NCI-H524 (cell line): Measurements from ENCODE around the gene BCL7C.
"Not testable (repeated sequence)": the region's sequence is repeated elsewhere in the genome, so short reads cannot be mapped to it uniquely, and the experiment has no call there.

Source experiments
- DNase-seq, 2 experiments: peaks; one replicate each; lab custom pipeline; 2025; lab: John Stamatoyannopoulos, UW

BCL7C gene

DNA sequence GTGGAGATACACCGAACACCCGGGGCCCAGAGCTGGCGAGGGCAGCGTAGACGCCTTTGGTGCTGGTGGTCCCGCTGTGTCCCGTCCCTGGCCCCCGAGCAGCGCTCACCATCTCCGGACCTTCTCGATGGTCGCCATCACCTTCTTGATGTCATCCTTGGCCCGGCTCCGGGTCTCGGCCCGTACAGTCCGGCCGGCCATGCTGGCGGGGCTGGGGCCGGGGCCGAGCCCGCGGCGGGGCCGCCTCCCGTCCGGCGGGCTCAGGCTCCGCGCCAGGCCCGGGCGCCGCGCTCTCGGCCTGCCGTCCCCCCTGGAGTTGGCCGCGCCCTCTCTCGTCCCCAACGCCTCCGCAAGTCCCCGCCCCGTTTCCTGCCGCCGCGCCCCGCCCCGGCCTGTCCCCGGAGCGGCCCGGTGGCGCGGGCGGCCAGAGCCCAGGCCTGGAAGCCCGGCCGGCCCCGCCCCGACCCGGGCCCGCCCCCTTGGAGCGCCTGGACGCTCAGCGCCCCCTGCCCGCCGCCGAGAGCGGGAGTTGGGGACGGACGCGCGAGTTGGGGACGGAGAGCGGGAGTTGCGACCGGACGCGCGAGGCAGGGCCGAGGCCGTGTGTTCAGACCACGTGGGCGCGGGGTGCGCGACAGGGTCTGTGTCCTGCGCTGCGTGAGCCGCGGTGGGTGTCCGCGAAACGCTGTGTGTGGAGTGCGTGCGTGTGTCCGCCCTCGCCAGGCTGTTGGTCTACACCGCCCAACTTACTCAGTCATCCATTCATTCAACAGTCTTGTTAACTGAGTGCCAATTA, at the start of gene BCL7C:
TSS of gene BCL7C (minus strand) at position 334 of the 796 bp plus-strand sequence. CDS start at position 201, 133 bp downstream.
- peak; percentile 83 to 87 for DNase-seq

DNA sequence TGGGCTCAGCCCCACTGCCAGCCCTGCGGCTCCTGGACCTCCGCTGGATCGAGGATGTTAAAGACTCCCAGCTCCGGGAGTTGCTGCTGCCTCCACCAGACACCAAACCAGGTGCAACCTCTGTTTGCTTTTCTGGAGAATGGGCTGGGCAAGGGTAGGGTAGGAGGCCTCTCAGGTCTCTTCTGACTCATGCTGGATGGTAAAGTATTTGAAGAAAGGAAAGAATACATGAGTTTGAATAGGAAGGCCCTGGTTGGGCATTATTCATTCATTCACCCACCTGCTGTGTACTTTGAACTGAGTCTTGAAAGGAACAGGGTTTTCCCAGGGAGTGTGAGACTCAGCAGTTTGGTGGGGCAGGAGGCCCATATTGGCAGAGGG, 48.5 kb upstream of the BCL7C start:
- no peak for DNase-seq

DNA sequence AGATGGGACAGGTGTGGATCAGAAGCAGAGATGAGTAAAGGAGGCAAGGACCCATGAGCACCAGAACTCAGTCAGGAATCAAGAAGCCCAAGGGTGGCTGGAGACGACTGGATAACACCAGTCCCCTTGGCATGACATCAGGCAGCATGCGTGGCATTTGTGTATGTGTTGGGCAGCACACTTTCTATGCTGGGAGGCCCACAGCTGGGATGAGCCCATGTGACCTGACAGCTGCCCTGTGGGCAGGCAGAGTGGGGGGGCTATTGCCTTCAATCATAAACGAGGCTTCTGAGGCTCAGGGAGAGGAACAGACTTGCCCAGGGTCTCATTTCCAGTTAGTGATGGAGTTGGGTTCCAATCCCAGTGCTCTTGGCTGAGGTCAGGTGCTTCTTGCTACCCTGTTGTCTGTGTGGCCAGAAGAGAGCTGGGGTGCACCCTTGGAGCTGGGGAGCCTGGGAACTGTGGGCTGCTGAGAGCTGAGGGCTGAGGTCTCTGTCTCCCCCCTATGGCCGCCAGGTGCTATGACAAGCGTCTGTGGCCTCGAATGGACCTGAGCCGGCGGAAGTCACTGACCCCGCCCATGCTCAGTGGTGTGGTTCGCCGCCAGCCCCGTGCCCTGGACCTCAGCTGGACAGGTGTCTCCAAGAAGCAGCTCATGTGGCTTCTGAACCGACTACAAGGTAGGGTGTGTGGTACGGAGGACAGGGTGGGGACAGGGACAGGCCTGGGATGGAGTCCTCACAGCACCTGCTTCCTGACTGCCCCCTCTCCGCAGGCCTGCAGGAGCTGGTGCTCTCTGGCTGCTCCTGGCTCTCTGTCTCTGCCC, 47.9 kb upstream of the BCL7C start:
- DNase-seq, result peak; percentile 21 to 63

- not testable (repeated sequence) for DNase-seq
Observed at GRCh38 chr16:30939571-30939970, 45.7 kb upstream of the BCL7C start.

DNA sequence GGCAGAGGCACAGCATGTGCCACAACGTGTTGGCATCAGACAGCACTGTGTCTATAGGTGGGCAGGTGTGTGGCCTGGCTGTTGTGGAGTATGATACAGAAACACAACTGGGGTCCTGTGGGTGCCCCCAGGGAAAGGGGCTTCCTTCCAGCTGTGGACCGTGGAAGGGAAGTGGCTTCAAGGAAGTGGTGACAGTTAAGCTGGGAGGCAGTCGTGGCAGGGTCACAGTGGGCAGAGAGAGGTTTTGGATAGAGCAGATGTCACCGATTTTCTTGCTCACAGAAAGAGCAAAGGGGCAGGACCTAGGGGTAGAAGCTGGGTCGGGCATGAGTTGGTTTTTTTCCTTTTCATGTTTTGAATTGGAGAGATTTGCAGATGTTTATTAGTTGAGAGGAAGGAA, 43.8 kb upstream of the BCL7C start:
- DNase-seq, result no peak

DNA sequence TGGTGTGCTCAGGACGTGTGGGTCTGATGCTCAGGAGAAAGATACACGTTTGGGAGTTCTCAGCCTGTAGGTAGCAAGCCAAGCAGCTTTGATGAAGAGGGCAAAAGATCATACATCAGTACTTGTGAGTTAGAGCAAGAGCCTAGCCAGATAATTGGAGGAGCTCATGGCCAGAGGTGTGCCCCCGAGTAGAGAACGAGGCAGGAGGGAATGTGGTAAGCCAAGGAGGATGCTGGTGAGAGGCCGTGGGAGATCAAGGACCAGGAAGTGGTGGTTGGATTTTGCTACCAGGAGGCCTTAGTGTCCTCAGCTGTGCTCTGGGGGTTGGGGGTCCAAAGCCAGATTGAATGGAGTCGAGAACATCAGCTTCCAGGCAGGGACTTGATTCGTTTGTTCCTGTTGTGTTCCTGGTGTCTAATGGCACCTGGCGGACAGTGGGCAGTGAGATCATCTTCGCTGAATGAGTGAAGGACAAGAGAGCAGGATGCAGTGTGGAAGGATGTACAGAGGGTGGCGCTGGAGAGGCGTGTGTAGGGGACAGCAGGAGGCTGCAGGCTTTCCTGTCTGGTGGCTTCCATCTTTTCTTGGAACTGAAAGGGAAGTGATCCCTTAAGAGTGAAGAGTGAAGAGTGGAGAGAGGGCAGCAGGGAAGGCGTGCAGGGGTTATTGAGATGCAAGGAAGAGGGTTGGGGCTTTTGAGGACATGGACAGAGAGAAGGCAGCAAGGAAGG, 41.1 kb upstream of the BCL7C start:
- DNase-seq, result peak in 1 of 2 experiments; percentile 40

GRCh38 chr16:30931068-30931650, 37.3 kb upstream of the BCL7C start:
- DNase-seq, result no peak

- no peak for DNase-seq
Observed at GRCh38 chr16:30930160-30930571, 36.3 kb upstream of the BCL7C start.

- DNase-seq, result no peak
Observed at GRCh38 chr16:30929167-30929566, 35.3 kb upstream of the BCL7C start.

GRCh38 chr16:30928390-30928789, 34.5 kb upstream of the BCL7C start:
- DNase-seq, result no peak

DNA sequence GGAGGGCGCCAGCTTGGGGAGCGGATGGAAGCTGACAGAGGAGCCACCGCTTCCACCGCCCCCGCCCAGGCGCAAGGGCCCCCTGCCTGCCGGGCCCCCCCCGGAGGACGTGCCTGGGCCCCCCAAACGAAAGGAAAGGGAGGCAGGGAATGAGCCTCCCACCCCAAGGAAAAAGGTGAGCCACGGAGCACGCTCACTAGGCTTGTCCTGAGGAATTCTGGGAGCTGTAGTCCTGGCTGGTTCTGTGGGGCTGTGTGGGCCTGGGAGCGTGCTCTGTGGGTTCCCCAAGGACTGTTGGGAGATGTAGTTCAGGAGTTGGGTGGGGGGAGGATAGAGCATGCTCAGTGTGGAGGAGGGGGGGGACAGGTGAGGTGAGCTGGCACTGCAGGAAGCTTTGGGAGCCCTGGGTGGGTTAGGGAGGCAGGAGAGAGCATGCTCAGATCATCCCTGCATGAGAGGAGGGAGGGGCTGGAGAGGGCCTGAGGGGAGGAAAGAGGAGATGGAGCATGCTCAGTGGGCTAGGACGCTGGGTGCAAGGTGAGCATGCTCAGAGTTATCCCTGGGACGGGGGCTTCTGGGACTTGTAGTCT, 34.0 kb upstream of the BCL7C start:
- DNase-seq, result peak; percentile 83 to 90

DNA sequence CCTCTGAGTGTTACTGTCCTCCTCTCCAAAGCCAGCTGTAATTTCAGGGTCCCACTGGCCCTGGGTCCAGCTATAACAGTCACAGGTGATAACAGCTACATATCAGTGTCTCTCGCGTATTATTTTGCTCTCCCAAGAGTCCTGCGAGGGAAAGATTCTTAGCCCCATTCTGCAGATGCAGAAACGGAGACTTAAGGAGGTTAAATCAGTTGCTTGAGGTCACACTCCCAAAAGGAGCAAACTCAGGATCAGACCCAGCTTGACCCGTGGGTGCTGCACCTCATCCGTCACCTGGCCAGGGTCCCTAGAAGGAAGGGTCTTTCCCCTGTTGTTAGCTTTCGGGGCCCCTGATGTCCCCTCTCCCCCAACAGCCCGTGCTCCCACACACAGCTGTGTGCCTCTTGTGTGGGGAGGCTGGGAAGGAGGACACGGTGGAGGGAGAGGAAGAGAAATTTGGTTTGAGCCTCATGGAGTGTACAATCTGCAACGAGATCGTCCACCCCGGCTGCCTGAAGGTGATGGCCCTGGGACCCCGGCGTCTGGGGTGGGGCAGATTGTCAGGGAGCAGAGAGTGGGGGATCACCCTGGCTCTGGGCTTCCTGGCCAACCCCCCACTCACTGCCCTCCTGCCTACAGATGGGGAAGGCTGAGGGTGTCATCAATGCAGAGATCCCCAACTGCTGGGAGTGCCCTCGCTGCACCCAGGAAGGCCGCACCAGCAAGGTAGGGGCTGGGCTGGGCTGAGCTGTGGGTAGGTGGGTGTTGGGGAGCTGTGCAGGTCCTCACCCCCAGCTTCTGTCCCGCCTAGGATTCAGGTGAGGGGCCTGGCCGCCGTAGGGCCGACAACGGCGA, 33.3 kb upstream of the BCL7C start:
- no peak for DNase-seq

DNA sequence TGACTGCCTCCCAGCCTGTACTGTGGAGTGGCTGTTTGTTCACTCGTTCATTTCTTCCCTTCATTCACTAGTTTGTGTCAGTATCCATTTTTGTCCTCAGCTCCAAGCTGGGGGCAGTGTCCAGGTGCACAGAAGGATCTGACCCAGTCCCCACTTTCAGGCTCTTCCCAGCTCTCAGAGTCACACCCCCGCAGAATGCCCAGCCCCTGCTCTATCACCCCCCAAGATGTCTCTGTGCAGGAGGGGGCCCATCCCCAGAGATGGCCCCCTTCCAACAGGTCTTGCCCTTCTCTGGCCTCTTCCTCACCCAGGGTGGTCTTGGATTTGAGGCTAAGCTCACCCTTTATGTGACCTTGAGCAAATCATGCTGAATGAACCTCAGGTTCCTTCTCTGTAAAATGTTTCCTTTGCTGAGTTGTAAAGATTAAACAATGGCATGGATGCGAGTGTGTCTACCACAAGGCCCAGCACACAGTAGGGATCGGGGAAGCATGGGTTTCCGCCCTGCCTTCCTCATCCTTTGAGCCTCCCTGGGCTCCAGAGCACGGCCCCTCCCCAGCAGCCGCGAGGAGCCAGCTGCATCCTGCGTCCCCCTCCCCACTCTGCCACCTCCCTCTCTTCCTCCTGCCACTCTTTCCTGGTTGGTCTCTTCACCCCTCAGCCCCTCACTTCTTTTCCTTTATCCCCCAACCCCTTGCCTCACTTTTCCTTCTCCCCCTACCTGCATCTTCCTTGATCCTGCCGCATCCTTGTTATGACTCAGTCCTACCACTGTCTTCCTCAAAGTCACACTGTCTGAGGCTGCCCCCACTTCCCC, 32.3 kb upstream of the BCL7C start:
- DNase-seq, result no peak

- no peak for DNase-seq
Observed at GRCh38 chr16:30925632-30925987, 31.7 kb upstream of the BCL7C start.

- DNase-seq, result no peak
Observed at GRCh38 chr16:30924913-30925631, 31.2 kb upstream of the BCL7C start.

GRCh38 chr16:30924076-30924912, 30.4 kb upstream of the BCL7C start:
- no peak for DNase-seq

GRCh38 chr16:30923554-30924075, 29.7 kb upstream of the BCL7C start, which contains the start of gene FBXL19:
Gene FBXL19 (plus strand): TSS chr16:30923572. CDS start chr16:30925755, 2,183 bp downstream.
- no peak for DNase-seq

DNA sequence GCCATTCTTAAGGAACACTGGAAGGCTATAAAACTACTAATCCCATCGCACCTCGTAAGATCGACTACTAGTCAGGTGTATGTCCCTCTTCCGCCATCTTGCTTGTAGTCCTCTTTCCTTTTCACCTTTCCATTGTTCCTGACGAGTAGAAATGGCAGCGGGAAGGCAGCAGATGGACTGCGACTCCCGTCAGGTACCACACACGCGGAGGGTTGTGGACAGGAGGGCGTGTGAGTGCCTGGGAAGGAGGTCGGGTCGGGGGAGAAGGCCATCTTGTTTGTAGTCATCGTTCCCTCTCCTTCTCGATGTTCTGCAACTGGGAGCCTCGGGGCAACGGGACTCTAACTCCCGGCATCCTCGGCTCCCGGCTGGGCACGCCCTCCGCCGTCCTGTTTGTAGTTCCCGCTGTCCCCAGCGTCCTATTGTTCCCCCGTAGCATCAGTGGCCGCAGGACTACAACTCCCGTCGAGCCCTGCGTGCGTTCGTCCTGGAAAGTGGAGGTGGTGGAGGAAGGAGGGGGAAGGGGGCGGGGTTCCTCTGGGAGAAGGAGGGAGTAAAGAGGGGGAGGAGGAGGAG, 29.2 kb upstream of the BCL7C start:
- DNase-seq, result peak; percentile 100
